Neural progenitor cell (in vitro differentiated cells): Measurements from ENCODE around the gene KIF21B.

Source experiments
- CTCF ChIP-seq: fragments of 200-600 bp; sonication (generic); IDR thresholded peaks from 2 replicates; pipeline ENCODE4 v1.5.1; 2017; ENCODE audit warnings: antibody characterized with exemption, mild to moderate bottlenecking
- EZH2 ChIP-seq: fragments of 200-600 bp; sonication (generic); IDR thresholded peaks from 2 replicates; pipeline ENCODE4 v1.6.1; 2017; ENCODE audit warnings: antibody characterized with exemption, mild to moderate bottlenecking, moderate library complexity
- EZH2phosphoT487 ChIP-seq: fragments of 200-600 bp; sonication (generic); IDR thresholded peaks from 2 replicates; pipeline ENCODE4 v1.6.1; 2017; ENCODE audit warnings: antibody characterized with exemption

DNA sequence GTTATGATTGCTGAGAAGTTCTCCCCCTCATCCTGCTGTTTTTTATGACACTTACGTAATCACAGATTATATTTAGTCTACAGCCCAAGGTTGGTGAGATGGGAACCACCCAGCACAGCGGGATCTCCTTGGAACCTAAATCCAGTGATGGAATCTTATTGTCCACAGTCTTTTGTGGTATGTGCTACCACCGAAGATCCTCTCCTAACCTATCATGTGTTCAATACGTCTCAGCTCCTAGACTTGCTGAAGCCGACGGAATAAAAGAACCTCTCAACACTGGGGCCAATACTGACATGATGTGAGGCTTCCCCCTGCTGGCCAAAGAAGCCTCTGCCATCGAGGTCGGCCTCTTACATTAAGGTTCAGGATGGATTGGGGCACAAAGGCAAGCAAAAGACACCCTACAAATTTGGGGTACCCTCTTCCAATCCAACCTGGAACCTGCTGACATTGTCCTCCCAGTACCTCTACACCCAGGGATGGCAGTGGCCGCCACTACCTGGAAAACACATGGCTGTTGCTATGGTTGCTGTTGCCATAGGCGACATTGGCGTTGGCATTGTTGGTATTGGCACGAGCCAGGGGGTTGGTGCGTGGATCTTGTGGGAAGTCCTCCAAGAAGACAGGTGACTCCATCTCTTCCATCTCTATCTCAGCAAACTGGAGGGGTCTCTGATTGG, 19.4 kb upstream of the KIF21B start:
- TF ChIP-seq CTCF, result peak; percentile 96
- no peak for TF ChIP-seq EZH2phosphoT487
- no peak for TF ChIP-seq EZH2
